ENCODE data around the gene OPRD1.

DNA sequence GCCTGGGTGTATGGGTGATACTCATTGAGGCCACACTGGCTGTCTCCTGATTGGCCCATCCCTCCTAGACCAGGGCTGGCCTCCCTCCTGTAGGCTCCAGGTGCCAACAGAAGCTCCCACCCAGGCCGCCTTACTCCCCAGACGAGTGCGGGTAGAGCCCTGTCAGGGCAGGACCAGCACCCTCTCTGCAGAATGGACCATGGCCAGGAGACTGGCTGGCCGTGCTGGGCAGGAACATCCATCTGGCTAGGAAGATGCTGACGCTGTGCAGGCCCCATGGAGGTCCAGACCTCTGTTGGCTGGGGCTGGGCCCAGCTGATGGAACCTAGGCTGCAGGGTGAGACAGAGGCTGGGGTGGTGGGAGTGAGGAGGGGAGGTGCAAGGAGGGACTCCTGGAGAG lies 77.4 kb downstream of the OPRD1 start:
- TF ChIP-seq, protein P1, sequence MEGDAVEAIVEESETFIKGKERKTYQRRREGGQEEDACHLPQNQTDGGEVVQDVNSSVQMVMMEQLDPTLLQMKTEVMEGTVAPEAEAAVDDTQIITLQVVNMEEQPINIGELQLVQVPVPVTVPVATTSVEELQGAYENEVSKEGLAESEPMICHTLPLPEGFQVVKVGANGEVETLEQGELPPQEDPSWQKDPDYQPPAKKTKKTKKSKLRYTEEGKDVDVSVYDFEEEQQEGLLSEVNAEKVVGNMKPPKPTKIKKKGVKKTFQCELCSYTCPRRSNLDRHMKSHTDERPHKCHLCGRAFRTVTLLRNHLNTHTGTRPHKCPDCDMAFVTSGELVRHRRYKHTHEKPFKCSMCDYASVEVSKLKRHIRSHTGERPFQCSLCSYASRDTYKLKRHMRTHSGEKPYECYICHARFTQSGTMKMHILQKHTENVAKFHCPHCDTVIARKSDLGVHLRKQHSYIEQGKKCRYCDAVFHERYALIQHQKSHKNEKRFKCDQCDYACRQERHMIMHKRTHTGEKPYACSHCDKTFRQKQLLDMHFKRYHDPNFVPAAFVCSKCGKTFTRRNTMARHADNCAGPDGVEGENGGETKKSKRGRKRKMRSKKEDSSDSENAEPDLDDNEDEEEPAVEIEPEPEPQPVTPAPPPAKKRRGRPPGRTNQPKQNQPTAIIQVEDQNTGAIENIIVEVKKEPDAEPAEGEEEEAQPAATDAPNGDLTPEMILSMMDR (IDR thresholded peaks at IDR 0.05) = no peak
- TF ChIP-seq POLR2AphosphoS5 (IDR thresholded peaks at IDR 0.05) = no peak

Measured in esophagus muscularis mucosa (tissue), 3 donors.